Measurements from ENCODE around the gene ACTN4. TPM values are rescaled to one million over a fixed set of nuclear protein-coding genes. Genes with fewer than 3 reads are reported as not detected.
A peak's percentile ranks its signal among the peaks of the same experiment; 100 is the strongest.

Gene ACTN4
- total RNA-seq, 1 donor from 2014 or later, result 42.3 TPM

DNA sequence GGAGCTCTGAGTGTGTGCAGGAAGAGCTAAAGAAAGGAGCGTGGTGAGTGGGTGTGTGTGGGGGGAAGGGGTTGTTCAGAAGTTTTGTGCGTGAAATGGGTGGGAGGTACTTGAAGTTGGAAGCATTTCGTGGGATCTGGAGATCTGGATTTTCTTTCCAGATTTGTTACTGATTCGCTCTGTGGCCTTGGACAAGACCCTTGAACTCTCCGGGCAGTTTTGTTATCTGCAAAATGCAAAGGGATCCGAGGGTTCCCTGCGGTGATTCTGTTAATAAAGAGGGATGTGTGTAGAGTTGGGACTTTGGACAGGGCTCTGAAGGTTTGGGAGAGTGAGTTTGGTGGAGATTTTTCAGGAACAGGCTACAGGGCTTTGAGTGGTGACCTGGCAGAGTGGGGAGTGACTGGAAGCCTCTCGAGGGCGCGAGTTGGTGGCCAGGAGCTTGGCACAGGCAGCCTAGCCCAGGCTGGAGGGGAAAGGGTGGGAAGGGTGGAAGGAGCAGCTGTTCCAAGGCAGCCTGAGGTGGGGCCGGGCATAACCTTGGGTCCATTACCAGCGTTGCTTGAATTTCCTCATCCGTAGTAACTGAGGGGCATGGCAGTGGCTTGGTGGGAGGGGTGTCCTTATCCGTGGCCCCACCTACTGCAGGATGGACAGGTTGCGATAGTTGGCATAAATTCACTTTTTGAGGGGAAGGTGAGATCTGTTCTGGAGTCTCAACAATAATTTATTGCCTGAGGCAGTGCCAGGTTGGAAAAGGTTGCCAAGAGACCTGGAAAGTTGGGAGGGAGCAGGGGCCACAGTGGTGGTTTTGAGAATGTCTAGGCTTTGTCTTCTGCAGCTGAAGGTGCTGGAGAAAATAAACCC is 2.1 kb downstream of the ACTN4 start:
- H3K27ac ChIP-seq (ENCODE audit: low read depth, low read length), result peak overlapping the region; percentile 95
- H3K36me3 ChIP-seq (ENCODE audit: control insufficient read depth in 3 of 3, insufficient read depth in 3 of 3, low read length in 3 of 3), result peaks cover 0 to 5% (median 0%) of the 10 kb centered on the region in 3 donors
- H3K9me3 ChIP-seq (ENCODE audit: control insufficient read depth in 3 of 3, low read length in 3 of 3), result no peaks in the 10 kb centered on the region
- peaks cover 42 to 64% (median 57%) of the 10 kb centered on the region in 3 donors for H3K4me1 ChIP-seq (ENCODE audit: control insufficient read depth in 3 of 3, insufficient read depth in 3 of 3, low read length in 3 of 3)
- peak overlapping the region; percentile 76 to 94 (median 93) for H3K4me3 ChIP-seq (ENCODE audit: low read length in 3 of 3)
- no peaks in the 10 kb centered on the region for H3K27me3 ChIP-seq (ENCODE audit: control insufficient read depth in 3 of 3, insufficient read depth in 3 of 3, low read length in 3 of 3)
- H3K9ac ChIP-seq (ENCODE audit: low read depth in 1 of 3, low read length in 3 of 3), result peak overlapping the region; percentile 91 to 98 (median 97)

DNA sequence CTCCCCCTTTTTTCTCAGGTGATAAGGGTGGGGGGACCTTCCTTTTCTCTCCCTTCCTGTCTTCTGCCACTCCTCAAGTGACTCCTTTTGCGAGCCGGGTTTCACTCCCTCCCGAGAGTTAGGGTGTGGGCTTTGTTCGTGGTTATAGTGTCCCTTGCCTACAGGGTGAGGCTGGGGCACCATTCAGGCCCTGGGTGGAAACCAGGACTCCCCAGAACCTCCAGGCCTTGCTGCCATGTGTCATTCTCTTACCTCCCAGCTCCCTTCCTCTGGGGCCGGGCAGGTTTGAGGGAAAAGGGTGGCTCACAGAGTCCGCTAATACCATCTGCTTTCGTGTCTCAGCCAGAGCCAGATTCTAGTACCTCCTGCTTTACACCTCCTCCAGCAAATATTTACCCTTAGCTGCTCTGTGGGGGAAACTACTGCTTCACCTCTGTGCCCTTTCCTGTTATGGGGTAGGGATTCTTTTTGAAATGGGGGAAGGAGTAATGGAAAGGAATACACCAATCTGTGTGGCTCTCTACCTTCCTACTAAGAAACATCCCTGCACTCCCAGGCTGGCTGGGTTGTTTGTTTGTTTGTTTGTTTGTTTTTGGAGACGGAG is 2.8 kb downstream of the ACTN4 start:
- peak overlapping the region; percentile 95 for H3K27ac ChIP-seq (ENCODE audit: low read depth, low read length)

DNA sequence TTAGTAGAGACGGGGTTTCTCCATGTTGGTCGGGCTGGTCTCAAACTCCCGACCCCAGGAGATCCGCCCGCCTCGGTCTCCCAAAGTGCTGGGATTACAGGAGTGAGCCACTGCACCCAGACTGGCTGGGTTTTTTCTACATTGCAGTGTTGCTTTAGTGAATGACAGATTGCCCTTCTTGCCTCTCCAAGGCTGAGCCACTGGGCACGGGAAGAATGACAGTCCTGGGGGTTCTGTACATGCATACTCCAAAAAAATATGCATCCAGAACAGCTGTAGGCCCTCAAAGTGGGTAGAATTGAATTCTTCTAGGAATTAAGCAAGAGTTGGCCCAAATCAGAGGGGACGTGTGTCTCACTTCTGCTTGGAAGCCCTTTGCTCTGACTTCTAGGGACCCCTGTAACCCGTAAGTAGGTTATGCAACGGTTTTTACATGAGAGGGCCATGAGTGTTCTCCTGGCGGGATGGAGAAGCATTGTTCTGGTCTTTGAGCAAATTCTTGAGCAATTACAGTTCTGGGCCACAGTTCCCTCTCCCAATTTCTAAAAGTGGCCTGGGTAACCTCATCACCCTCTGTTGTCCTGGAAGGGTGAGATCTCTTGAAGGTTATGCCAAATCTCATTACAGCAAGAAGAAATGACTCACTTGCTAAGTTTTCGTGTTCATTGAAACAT is 3.6 kb downstream of the ACTN4 start:
- Histone ChIP-seq H3K4me1 (ENCODE audit: control insufficient read depth in 3 of 3, insufficient read depth in 3 of 3, low read length in 3 of 3) (peaks cover 55 to 79% (median 73%) of the 10 kb centered on the region in 3 donors), H3K27me3 (ENCODE audit: control insufficient read depth in 3 of 3, insufficient read depth in 3 of 3, low read length in 3 of 3) (no peaks in the 10 kb centered on the region), H3K36me3 (ENCODE audit: control insufficient read depth in 3 of 3, insufficient read depth in 3 of 3, low read length in 3 of 3) (peaks cover 0 to 5% (median 0%) of the 10 kb centered on the region in 3 donors), H3K9ac (ENCODE audit: low read depth in 1 of 3, low read length in 3 of 3) (peak overlapping the region in 2 of 3 donors; percentile 97 to 98), H3K9me3 (ENCODE audit: control insufficient read depth in 3 of 3, low read length in 3 of 3) (no peaks in the 10 kb centered on the region), H3K4me3 (ENCODE audit: low read length in 3 of 3) (peak overlapping the region; percentile 1 to 94 (median 35)), H3K27ac (ENCODE audit: low read depth, low read length) (peak overlapping the region; percentile 95)

More for the DNA sequence above, 2.8 kb downstream of the ACTN4 start:
- Histone ChIP-seq H3K27me3 (ENCODE audit: control insufficient read depth in 3 of 3, insufficient read depth in 3 of 3, low read length in 3 of 3) (no peaks in the 10 kb centered on the region), H3K9ac (ENCODE audit: low read depth in 1 of 3, low read length in 3 of 3) (peak overlapping the region; percentile 91 to 98 (median 97)), H3K4me3 (ENCODE audit: low read length in 3 of 3) (peak overlapping the region; percentile 76 to 94 (median 93)), H3K36me3 (ENCODE audit: control insufficient read depth in 3 of 3, insufficient read depth in 3 of 3, low read length in 3 of 3) (peaks cover 0 to 5% (median 0%) of the 10 kb centered on the region in 3 donors), H3K9me3 (ENCODE audit: control insufficient read depth in 3 of 3, low read length in 3 of 3) (no peaks in the 10 kb centered on the region), H3K4me1 (ENCODE audit: control insufficient read depth in 3 of 3, insufficient read depth in 3 of 3, low read length in 3 of 3) (peaks cover 49 to 71% (median 65%) of the 10 kb centered on the region in 3 donors)

DNA sequence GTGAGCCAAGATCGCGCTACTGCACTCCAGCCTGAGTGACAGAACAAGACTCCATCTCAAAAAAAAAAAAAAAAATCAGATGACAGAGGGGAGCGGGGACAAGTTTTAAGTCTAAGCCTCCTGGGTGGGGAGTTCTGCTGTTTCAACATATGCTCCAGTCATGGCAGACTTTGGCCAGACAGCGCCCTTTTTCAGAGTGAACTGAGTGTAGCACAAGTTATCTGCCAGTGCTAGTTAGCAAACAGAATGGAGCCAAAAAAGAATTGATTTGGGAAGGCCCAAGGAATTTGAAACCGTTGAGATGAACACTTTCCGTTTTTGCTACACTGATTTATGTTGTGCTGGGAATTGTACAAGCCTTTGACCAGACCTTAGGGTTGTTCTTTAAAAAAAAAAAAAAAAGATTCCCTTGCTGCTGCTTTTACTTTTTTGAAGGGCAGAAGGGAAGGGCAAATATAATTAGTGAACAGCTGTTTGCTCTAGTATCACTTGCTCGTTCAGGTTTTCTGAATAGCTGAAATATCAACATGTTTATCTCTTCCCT is 5.7 kb downstream of the ACTN4 start:
- peak overlapping the region; percentile 95 for H3K27ac ChIP-seq (ENCODE audit: low read depth, low read length)
- H3K9me3 ChIP-seq (ENCODE audit: control insufficient read depth in 3 of 3, low read length in 3 of 3), result no peaks in the 10 kb centered on the region
- H3K27me3 ChIP-seq (ENCODE audit: control insufficient read depth in 3 of 3, insufficient read depth in 3 of 3, low read length in 3 of 3), result no peaks in the 10 kb centered on the region
- peaks cover 72 to 96% (median 91%) of the 10 kb centered on the region in 3 donors for H3K4me1 ChIP-seq (ENCODE audit: control insufficient read depth in 3 of 3, insufficient read depth in 3 of 3, low read length in 3 of 3)
- peaks cover 0 to 3% (median 0%) of the 10 kb centered on the region in 3 donors for H3K36me3 ChIP-seq (ENCODE audit: control insufficient read depth in 3 of 3, insufficient read depth in 3 of 3, low read length in 3 of 3)
- peak overlapping the region in 2 of 3 donors; percentile 32 to 38 for H3K4me3 ChIP-seq (ENCODE audit: low read length in 3 of 3)
- peak overlapping the region; percentile 41 to 69 (median 64) for H3K9ac ChIP-seq (ENCODE audit: low read depth in 1 of 3, low read length in 3 of 3)

DNA sequence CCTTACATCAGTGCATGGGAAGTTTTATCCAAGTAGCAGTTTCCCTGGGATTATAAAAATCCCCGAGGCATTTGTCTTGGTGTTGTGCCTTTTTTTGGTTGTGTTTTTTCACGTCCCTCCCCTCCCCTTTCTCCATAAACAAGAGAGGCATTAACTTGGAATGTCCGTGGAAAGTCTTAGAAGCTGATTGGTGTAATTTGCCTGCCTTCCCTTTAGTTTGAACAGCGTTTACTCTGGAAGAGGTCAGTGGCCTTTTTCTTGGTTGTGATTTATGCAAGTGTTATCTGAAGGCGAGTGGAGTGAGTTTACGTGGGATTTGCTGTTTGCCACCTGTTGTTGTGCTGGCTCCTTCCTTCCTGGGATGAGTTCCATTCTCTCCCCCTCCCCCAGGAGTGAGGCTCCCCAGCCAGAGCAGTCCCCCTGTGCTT is 7.2 kb downstream of the ACTN4 start:
- Histone ChIP-seq H3K9me3 (ENCODE audit: control insufficient read depth in 3 of 3, low read length in 3 of 3) (no peaks in the 10 kb centered on the region), H3K27me3 (ENCODE audit: control insufficient read depth in 3 of 3, insufficient read depth in 3 of 3, low read length in 3 of 3) (no peaks in the 10 kb centered on the region), H3K36me3 (ENCODE audit: control insufficient read depth in 3 of 3, insufficient read depth in 3 of 3, low read length in 3 of 3) (no peaks in the 10 kb centered on the region), H3K4me1 (ENCODE audit: control insufficient read depth in 3 of 3, insufficient read depth in 3 of 3, low read length in 3 of 3) (peaks cover 86 to 98% (median 96%) of the 10 kb centered on the region in 3 donors), H3K4me3 (ENCODE audit: low read length in 3 of 3) (peak overlapping the region in 2 of 3 donors; percentile 0 to 6), H3K9ac (ENCODE audit: low read depth in 1 of 3, low read length in 3 of 3) (peak overlapping the region; percentile 41 to 51 (median 44)), H3K27ac (ENCODE audit: low read depth, low read length) (peak overlapping the region; percentile 95)

DNA sequence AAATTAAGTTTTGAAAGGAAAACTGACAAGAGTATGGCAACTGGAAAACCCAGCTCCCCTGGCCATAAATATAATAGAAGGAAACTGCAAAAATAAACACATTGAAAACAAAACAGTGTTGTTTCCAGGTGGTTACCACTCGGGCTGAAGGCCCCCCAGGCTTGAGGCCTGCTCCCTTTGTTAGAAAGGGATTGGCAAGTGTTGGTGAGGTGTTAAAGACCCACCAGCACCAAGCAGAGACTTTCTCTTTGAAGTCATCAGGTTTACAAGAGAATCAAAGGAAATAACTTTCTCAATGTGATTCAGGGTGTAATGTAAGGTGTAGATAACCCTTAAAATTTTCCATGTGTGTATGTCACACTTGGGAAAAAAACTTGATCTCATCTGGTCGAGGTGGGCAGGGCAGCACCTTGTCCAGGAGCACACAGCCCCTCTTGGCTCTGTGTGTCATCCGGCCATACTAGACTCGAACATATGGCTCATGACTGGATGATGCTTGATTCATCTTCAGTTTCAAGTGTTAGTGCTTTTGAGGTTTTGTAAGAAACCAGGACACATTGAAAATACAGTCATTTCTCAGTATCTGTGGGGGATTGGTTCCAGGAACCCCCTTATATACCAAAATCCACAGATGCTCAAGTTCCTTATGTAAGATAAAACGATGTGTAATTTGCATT is 7.8 kb downstream of the ACTN4 start:
- H3K36me3 ChIP-seq (ENCODE audit: control insufficient read depth in 3 of 3, insufficient read depth in 3 of 3, low read length in 3 of 3), result no peaks in the 10 kb centered on the region
- H3K9ac ChIP-seq (ENCODE audit: low read depth in 1 of 3, low read length in 3 of 3), result peak overlapping the region in 1 of 3 donors; percentile 41
- no peaks in the 10 kb centered on the region for H3K9me3 ChIP-seq (ENCODE audit: control insufficient read depth in 3 of 3, low read length in 3 of 3)
- H3K4me3 ChIP-seq (ENCODE audit: low read length in 3 of 3), result no peak overlapping the region
- H3K27ac ChIP-seq (ENCODE audit: low read depth, low read length), result peak overlapping the region; percentile 95
- H3K27me3 ChIP-seq (ENCODE audit: control insufficient read depth in 3 of 3, insufficient read depth in 3 of 3, low read length in 3 of 3), result no peaks in the 10 kb centered on the region
- peaks cover 85 to 98% (median 94%) of the 10 kb centered on the region in 3 donors for H3K4me1 ChIP-seq (ENCODE audit: control insufficient read depth in 3 of 3, insufficient read depth in 3 of 3, low read length in 3 of 3)

DNA sequence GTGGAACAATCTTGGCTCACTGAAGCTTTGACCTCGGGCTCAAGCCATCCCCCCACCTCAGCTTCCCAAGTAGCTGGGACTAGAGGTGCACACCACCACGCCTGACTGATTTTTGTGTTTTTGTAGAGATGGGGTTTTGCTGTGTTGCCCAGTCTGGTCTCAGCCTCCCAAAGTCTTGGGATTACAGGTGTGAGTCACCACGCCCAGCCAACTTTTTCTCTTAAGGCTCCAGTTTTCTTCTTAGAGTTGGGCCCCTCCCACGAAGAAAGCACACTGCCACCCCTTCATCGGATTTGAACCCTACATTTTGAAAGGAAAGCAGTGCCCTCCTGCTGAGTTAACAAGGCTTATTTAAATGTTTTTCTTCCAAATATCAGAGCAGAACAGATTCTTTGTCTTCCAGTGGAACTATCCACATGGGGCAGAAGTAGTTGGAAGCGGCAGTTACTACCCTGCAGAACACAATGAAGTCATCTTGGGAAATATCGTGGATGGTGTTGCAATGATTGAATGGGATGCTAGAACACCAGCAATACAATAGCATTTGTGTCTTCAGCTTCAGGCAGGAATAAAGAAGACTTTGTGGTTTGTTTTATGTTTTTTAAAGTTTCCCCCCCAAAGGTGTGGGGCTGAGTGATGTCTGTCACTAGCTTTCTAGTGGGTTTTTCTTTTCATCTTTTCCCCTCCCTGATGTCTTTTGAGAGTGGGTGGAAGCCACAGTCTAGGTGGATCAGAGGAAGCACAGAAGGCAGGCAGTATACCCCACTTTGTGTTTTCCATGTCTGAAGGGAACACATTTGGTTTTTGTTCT is 8.9 kb downstream of the ACTN4 start:
- peak overlapping the region; percentile 95 for H3K27ac ChIP-seq (ENCODE audit: low read depth, low read length)
- no peaks in the 10 kb centered on the region for H3K27me3 ChIP-seq (ENCODE audit: control insufficient read depth in 3 of 3, insufficient read depth in 3 of 3, low read length in 3 of 3)
- H3K4me3 ChIP-seq (ENCODE audit: low read length in 3 of 3), result no peak overlapping the region
- no peaks in the 10 kb centered on the region for H3K9me3 ChIP-seq (ENCODE audit: control insufficient read depth in 3 of 3, low read length in 3 of 3)
- H3K9ac ChIP-seq (ENCODE audit: low read depth in 1 of 3, low read length in 3 of 3), result no peak overlapping the region
- H3K36me3 ChIP-seq (ENCODE audit: control insufficient read depth in 3 of 3, insufficient read depth in 3 of 3, low read length in 3 of 3), result no peaks in the 10 kb centered on the region
- peaks cover 84 to 98% (median 93%) of the 10 kb centered on the region in 3 donors for H3K4me1 ChIP-seq (ENCODE audit: control insufficient read depth in 3 of 3, insufficient read depth in 3 of 3, low read length in 3 of 3)

DNA sequence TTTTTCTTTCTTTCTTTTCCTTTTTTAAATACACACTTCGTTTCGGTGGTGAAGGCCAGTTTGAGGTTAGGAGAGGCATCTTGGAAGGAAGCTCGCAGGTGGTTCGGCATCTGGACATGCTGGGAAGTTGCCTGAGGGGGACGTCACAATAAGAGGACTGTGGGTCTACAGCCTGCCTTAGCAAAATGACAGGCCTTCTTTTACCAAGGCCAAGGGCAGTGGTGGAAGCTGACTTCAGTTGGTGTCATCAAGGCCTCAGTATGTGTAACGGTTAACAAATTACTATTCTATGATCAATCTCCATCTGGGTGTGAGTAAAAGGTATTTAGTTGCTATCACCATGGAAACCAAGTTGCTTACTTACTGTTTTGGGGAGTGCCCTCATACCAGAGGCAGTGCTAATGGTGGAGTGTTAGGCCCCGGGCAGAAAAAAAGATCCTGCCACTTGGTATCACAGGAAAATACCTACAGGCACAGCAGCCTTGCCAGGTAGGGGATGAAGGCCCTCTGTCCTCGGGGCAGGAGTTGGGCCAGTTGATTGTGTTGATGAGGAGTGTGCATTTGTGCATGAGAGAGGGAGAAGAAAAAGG is 10.3 kb downstream of the ACTN4 start:
- peak overlapping the region in 1 of 3 donors; percentile 41 for H3K4me3 ChIP-seq (ENCODE audit: low read length in 3 of 3)
- no peaks in the 10 kb centered on the region for H3K36me3 ChIP-seq (ENCODE audit: control insufficient read depth in 3 of 3, insufficient read depth in 3 of 3, low read length in 3 of 3)
- no peaks in the 10 kb centered on the region for H3K27me3 ChIP-seq (ENCODE audit: control insufficient read depth in 3 of 3, insufficient read depth in 3 of 3, low read length in 3 of 3)
- no peaks in the 10 kb centered on the region for H3K9me3 ChIP-seq (ENCODE audit: control insufficient read depth in 3 of 3, low read length in 3 of 3)
- H3K27ac ChIP-seq (ENCODE audit: low read depth, low read length), result peak overlapping the region; percentile 95
- peak overlapping the region; percentile 3 to 58 (median 18) for H3K9ac ChIP-seq (ENCODE audit: low read depth in 1 of 3, low read length in 3 of 3)
- H3K4me1 ChIP-seq (ENCODE audit: control insufficient read depth in 3 of 3, insufficient read depth in 3 of 3, low read length in 3 of 3), result peaks cover 87 to 96% (median 92%) of the 10 kb centered on the region in 3 donors

Data from skeletal muscle tissue (tissue), 4 donors.